Transverse colon (tissue), 4 donors: ENCODE data around the gene SIGLEC1.

Experiments
- CTCF ChIP-seq, 5 experiments: fragments of 200-600 bp in 3 of 5; fragments of 450-650 bp in 2 of 5; sonication (generic) in 3 of 5; IDR thresholded peaks; 1 replicate in 2 of 5; 2 replicates in 3 of 5; pipeline ENCODE4 v1.5.1; 2016 to 2017; ENCODE audit warnings: antibody characterized with exemption in 5 of 5, inconsistent platforms in 3 of 5, mild to moderate bottlenecking in 2 of 5, moderate library complexity in 1 of 5
- EP300 ChIP-seq: sonication (generic); formaldehyde crosslinking; IDR thresholded peaks from one replicate; pipeline ENCODE4 v1.6.1; 2017; ENCODE audit warnings: antibody characterized with exemption, low read depth
- POLR2A ChIP-seq: fragments of 450-650 bp; IDR thresholded peaks from one replicate; pipeline ENCODE4 v1.6.1; 2016; ENCODE audit warnings: antibody characterized with exemption, mild to moderate bottlenecking, moderate library complexity
- POLR2AphosphoS5 ChIP-seq, 3 donors: sonication (generic); formaldehyde crosslinking; IDR thresholded peaks; one replicate each; pipeline ENCODE4 v1.6.1; 2016; ENCODE audit warnings: antibody characterized with exemption in 3 of 3

GRCh38 chr20:3738111-3739053 is 26.0 kb upstream of the SIGLEC1 start:
- TF ChIP-seq CTCF (IDR thresholded peaks at IDR 0.05) (no peak), POLR2A (no peak), EP300 (no peak), POLR2AphosphoS5 (IDR thresholded peaks at IDR 0.05) (no peak)
